Hepatocyte (in vitro differentiated cells): ENCODE data around the gene PRDM10. TPM values are rescaled to one million over a fixed set of nuclear protein-coding genes. Genes with fewer than 3 reads are reported as not detected.
A peak's percentile ranks its signal among the peaks of the same experiment; 100 is the strongest.

Experiments used
- DNase-seq: peaks from one replicate; pipeline ENCODE4 v3.0.0-alpha.2; 2016; ENCODE audit warnings: low spot score
- H2AFZ ChIP-seq: fragments of 200-600 bp; sonication (generic); 2 replicates; pipeline ENCODE4 v1.6.0; 2016; ENCODE audit warnings: antibody characterized with exemption, mild to moderate bottlenecking
- H3K27ac ChIP-seq: fragments of 200-600 bp; sonication (generic); 2 replicates; pipeline ENCODE4 v1.5.1; 2016; ENCODE audit warnings: mild to moderate bottlenecking
- H3K27me3 ChIP-seq: fragments of 200-600 bp; sonication (generic); 2 replicates; pipeline ENCODE4 v1.6.1; 2016
- H3K36me3 ChIP-seq: fragments of 200-600 bp; sonication (generic); replicated peaks from 2 replicates; pipeline ENCODE4 v1.5.1; 2016; ENCODE audit warnings: low read depth; ENCODE audit not compliant: insufficient read depth
- H3K4me1 ChIP-seq: fragments of 200-600 bp; sonication (generic); 2 replicates; pipeline ENCODE4 v1.5.1; 2016; ENCODE audit warnings: mild to moderate bottlenecking, moderate library complexity; ENCODE audit not compliant: insufficient read depth
- H3K4me2 ChIP-seq: fragments of 200-600 bp; sonication (generic); 2 replicates; pipeline ENCODE4 v1.6.0; 2016
- H3K4me3 ChIP-seq: fragments of 200-600 bp; sonication (generic); 2 replicates; pipeline ENCODE4 v1.5.1; 2016; ENCODE audit warnings: mild to moderate bottlenecking
- H3K79me2 ChIP-seq: fragments of 200-600 bp; sonication (generic); 2 replicates; pipeline ENCODE4 v1.6.0; 2017; ENCODE audit warnings: mild to moderate bottlenecking
- H3K9me2 ChIP-seq: fragments of 200-600 bp; sonication (generic); replicated peaks from 2 replicates; pipeline ENCODE4 v1.6.0; 2017; ENCODE audit warnings: mild to moderate bottlenecking; ENCODE audit not compliant: insufficient read depth
- H3K9me3 ChIP-seq: fragments of 200-600 bp; sonication (generic); 2 replicates; pipeline ENCODE4 v1.5.1; 2016; ENCODE audit warnings: low read depth, mild to moderate bottlenecking
- H4K20me1 ChIP-seq: fragments of 200-600 bp; sonication (generic); 2 replicates; pipeline ENCODE4 v1.6.0; 2016; ENCODE audit warnings: mild to moderate bottlenecking; ENCODE audit not compliant: insufficient read depth, poor library complexity, severe bottlenecking
- CTCF ChIP-seq: fragments of 200-600 bp; sonication (generic); IDR thresholded peaks from 2 replicates; pipeline ENCODE4 v1.5.1; 2016; ENCODE audit warnings: antibody characterized with exemption, mild to moderate bottlenecking; ENCODE audit not compliant: poor library complexity
- EZH2 ChIP-seq: fragments of 200-600 bp; sonication (generic); IDR thresholded peaks from 2 replicates; pipeline ENCODE4 v1.6.1; 2016; ENCODE audit warnings: antibody characterized with exemption, mild to moderate bottlenecking, borderline replicate concordance
- EZH2phosphoT487 ChIP-seq: fragments of 200-600 bp; sonication (generic); IDR thresholded peaks from one replicate; pipeline ENCODE4 v1.6.1; 2018; ENCODE audit warnings: antibody characterized with exemption, mild to moderate bottlenecking, low read depth, moderate library complexity; ENCODE audit not compliant: unreplicated experiment, severe bottlenecking
- WGBS: methylation state at CpG from one replicate; pipeline ENCODE4 v1.1.6; 2016; ENCODE audit warnings: low lambda C conversion rate; ENCODE audit errors: missing lambda C conversion rate; 5-methylcytosine and 5-hydroxymethylcytosine counted together
- polyA plus RNA-seq: library from polyadenylated mRNA; unstranded; fragments of >200 nt; fragmentation: Nextera tagmentation; extraction: Ambion mirVana; gene quantifications from 2 replicates; pipeline ENCODE4 v1.2.1, GENCODE V29; 2016
- total RNA-seq: library from RNA; depleted of rRNA; stranded (reverse); fragments of >200 nt; gene quantifications from 2 replicates; pipeline ENCODE4 v1.2.3, GENCODE V29; 2014

PRDM10 gene
- total and polyA plus RNA-seq, 2 experiments from 2014 or later, result 3.8 to 7.1 TPM

GRCh38 chr11:129999407-129999806 lies 3.2 kb downstream of the PRDM10 start:
- H3K79me2 ChIP-seq, result peaks cover 70% of the 10 kb centered on the region
- H3K4me1 ChIP-seq, result peaks cover 29% of the 10 kb centered on the region
- peak overlapping the region; percentile 99 for H3K27ac ChIP-seq
- no peaks in the 10 kb centered on the region for H3K9me2 ChIP-seq
- no peaks in the 10 kb centered on the region for H3K9me3 ChIP-seq
- no peaks in the 10 kb centered on the region for H3K27me3 ChIP-seq
- H2AFZ ChIP-seq, result no peak overlapping the region
- 53% methylated on average over 4 of the region's 4 CpGs for whole genome bisulfite sequencing
- H4K20me1 ChIP-seq, result no peaks in the 10 kb centered on the region
- DNase-seq, result no peak
- TF ChIP-seq CTCF, result no peak
- no peak for TF ChIP-seq EZH2phosphoT487
- no peak for TF ChIP-seq EZH2
- no peaks in the 10 kb centered on the region for H3K36me3 ChIP-seq
- H3K4me2 ChIP-seq, result peak overlapping the region; percentile 87
- H3K4me3 ChIP-seq, result no peak overlapping the region

- H3K9me2 ChIP-seq, result no peaks in the 10 kb centered on the region
- H3K27me3 ChIP-seq, result no peaks in the 10 kb centered on the region
- H3K36me3 ChIP-seq, result no peaks in the 10 kb centered on the region
- H3K4me2 ChIP-seq, result peak overlapping the region; percentile 87
- H3K27ac ChIP-seq, result peak overlapping the region; percentile 99
- no peak overlapping the region for H2AFZ ChIP-seq
- H3K4me1 ChIP-seq, result peaks cover 25% of the 10 kb centered on the region
- DNase-seq, result no peak
- peaks cover 75% of the 10 kb centered on the region for H3K79me2 ChIP-seq
- H4K20me1 ChIP-seq, result no peaks in the 10 kb centered on the region
- no peak overlapping the region for H3K4me3 ChIP-seq
- TF ChIP-seq CTCF, result no peak
- no peak for TF ChIP-seq EZH2phosphoT487
- 88% methylated on average over 7 of the region's 7 CpGs for WGBS
- no peaks in the 10 kb centered on the region for H3K9me3 ChIP-seq
Observed at GRCh38 chr11:129998905-129999304, 3.7 kb downstream of the PRDM10 start.

GRCh38 chr11:129998107-129998506 lies 4.5 kb downstream of the PRDM10 start:
- H3K36me3 ChIP-seq, result no peaks in the 10 kb centered on the region
- H3K4me1 ChIP-seq, result peaks cover 24% of the 10 kb centered on the region
- no peak overlapping the region for H3K4me3 ChIP-seq
- WGBS, result 76% methylated on average over 1 of the region's 1 CpG
- peak overlapping the region; percentile 99 for H3K27ac ChIP-seq
- no peak overlapping the region for H3K4me2 ChIP-seq
- no peaks in the 10 kb centered on the region for H3K27me3 ChIP-seq
- no peaks in the 10 kb centered on the region for H4K20me1 ChIP-seq
- H2AFZ ChIP-seq, result no peak overlapping the region
- H3K9me2 ChIP-seq, result no peaks in the 10 kb centered on the region
- TF ChIP-seq EZH2phosphoT487 (no peak), EZH2 (no peak), CTCF (no peak)
- no peaks in the 10 kb centered on the region for H3K9me3 ChIP-seq
- peaks cover 83% of the 10 kb centered on the region for H3K79me2 ChIP-seq
- no peak for DNase-seq

GRCh38 chr11:129997513-129997912 lies 5.1 kb downstream of the PRDM10 start:
- no peaks in the 10 kb centered on the region for H3K9me3 ChIP-seq
- 92% methylated on average over 2 of the region's 2 CpGs for WGBS
- no peak overlapping the region for H3K4me3 ChIP-seq
- peaks cover 88% of the 10 kb centered on the region for H3K79me2 ChIP-seq
- H3K36me3 ChIP-seq, result no peaks in the 10 kb centered on the region
- no peaks in the 10 kb centered on the region for H3K27me3 ChIP-seq
- H3K4me1 ChIP-seq, result peaks cover 30% of the 10 kb centered on the region
- H4K20me1 ChIP-seq, result no peaks in the 10 kb centered on the region
- H3K4me2 ChIP-seq, result no peak overlapping the region
- H3K9me2 ChIP-seq, result no peaks in the 10 kb centered on the region
- no peak overlapping the region for H3K27ac ChIP-seq
- TF ChIP-seq EZH2phosphoT487 (no peak), CTCF (no peak), EZH2 (no peak)
- no peak overlapping the region for H2AFZ ChIP-seq
- no peak for DNase-seq
